IMR-90 (cell line): Measurements from ENCODE around the gene POLR2E. TPM values are rescaled to one million over a fixed set of nuclear protein-coding genes. Genes with fewer than 3 reads are reported as not detected.

ENCODE experiments used
- ATAC-seq: fragments of 200-7000 bp; cut with Tn5 transposase; 2 replicates; pipeline ENCODE4 v1.9.1; 2020; ENCODE audit warnings: low read depth, mild to moderate bottlenecking, moderate library complexity
- BruUV-seq: library from RNA; stranded (reverse); fragments of 400-500 nt; replicated peaks from 2 replicates; lab custom pipeline; 2021; lab: Mats Ljungman, UMichigan
- CTCF ChIA-PET: fragments of 300-600 bp; formaldehyde crosslinking; extraction: SDS; loops from one replicate; lab custom pipeline; 2021; ENCODE audit warnings: antibody characterized with exemption; lab: Yijun Ruan, JAX
- POLR2A ChIA-PET: fragments of 300-600 bp; sonication (Branson Sonifier 250); formaldehyde crosslinking; loops from one replicate; lab custom pipeline; 2022; ENCODE audit warnings: antibody characterized with exemption; ENCODE audit not compliant: unreplicated experiment; lab: Charles Lee
- DNase-seq: peaks from one replicate; pipeline ENCODE4 v3.0.0; 2013
- H2AFZ ChIP-seq: replicated peaks from 2 replicates; pipeline ENCODE3; 2013; ENCODE audit warnings: low read length, mild to moderate bottlenecking; ENCODE audit not compliant: poor library complexity
- H2AK5ac ChIP-seq: 2 replicates; pipeline ENCODE4 v1.6.1; 2013; ENCODE audit warnings: low read depth, low read length, inconsistent platforms
- H2AK9ac ChIP-seq: replicated peaks from 2 replicates; pipeline ENCODE3; 2013; ENCODE audit warnings: mild to moderate bottlenecking, low read depth, low read length, moderate library complexity; ENCODE audit not compliant: poor library complexity
- H2BK120ac ChIP-seq: 2 replicates; pipeline ENCODE4 v1.6.1; 2013; ENCODE audit warnings: low read depth, low read length, inconsistent platforms
- H2BK15ac ChIP-seq: 3 replicates; pipeline ENCODE4 v1.6.1; 2013; ENCODE audit warnings: low read depth, low read length, inconsistent platforms
- H2BK20ac ChIP-seq: 2 replicates; pipeline ENCODE4 v1.6.1; 2013; ENCODE audit warnings: low read depth, mild to moderate bottlenecking, inconsistent platforms, low read length, moderate library complexity
- H2BK5ac ChIP-seq: 2 replicates; pipeline ENCODE4 v1.6.1; 2013; ENCODE audit warnings: mild to moderate bottlenecking, low read depth, low read length, inconsistent platforms; ENCODE audit not compliant: poor library complexity, severe bottlenecking
- H3K14ac ChIP-seq: replicated peaks from 2 replicates; pipeline ENCODE4 v1.6.1; 2013; ENCODE audit warnings: low read depth, low read length, inconsistent platforms
- H3K18ac ChIP-seq: 2 replicates; pipeline ENCODE4 v1.6.1; 2013; ENCODE audit warnings: low read depth, low read length, control low read depth
- H3K23ac ChIP-seq: 2 replicates; pipeline ENCODE4 v1.6.1; 2013; ENCODE audit warnings: low read depth, low read length, inconsistent platforms
- H3K27ac ChIP-seq: 2 replicates; pipeline ENCODE4 v1.5.1; 2013; ENCODE audit warnings: mild to moderate bottlenecking, control low read depth, low read length; ENCODE audit not compliant: insufficient read depth
- H3K27me3 ChIP-seq: 2 replicates; pipeline ENCODE4 v1.6.1; 2013; ENCODE audit warnings: low read length; ENCODE audit not compliant: control insufficient read depth, insufficient read depth
- H3K36me3 ChIP-seq: 2 replicates; pipeline ENCODE4 v1.6.1; 2013; ENCODE audit warnings: low read length, mixed read lengths; ENCODE audit not compliant: control insufficient read depth, insufficient read depth
- H3K4ac ChIP-seq: 2 replicates; pipeline ENCODE4 v1.6.1; 2013; ENCODE audit warnings: low read depth, low read length, inconsistent platforms
- H3K4me1 ChIP-seq: 2 replicates; pipeline ENCODE4 v1.6.1; 2013; ENCODE audit warnings: low read length, mixed read lengths; ENCODE audit not compliant: control insufficient read depth, insufficient read depth
- H3K4me2 ChIP-seq: 2 replicates; pipeline ENCODE4 v1.6.1; 2013; ENCODE audit warnings: low read depth, mild to moderate bottlenecking, control low read depth, low read length, moderate library complexity
- H3K4me3 ChIP-seq: 2 replicates; pipeline ENCODE4 v1.5.1; 2013; ENCODE audit warnings: low read depth, mild to moderate bottlenecking, control low read depth, low read length, moderate library complexity; ENCODE audit not compliant: insufficient read depth
- H3K56ac ChIP-seq: 2 replicates; pipeline ENCODE4 v1.6.1; 2013; ENCODE audit warnings: low read length, inconsistent platforms; ENCODE audit not compliant: insufficient read depth; ENCODE audit errors: extremely low read depth
- H3K79me1 ChIP-seq, 2 experiments: 2 replicates each; pipeline ENCODE4 v1.6.1; 2013; ENCODE audit warnings: low read length in 2 of 2, inconsistent platforms in 1 of 2, low read depth in 1 of 2
- H3K9ac ChIP-seq: 2 replicates; pipeline ENCODE4 v1.6.1; 2013; ENCODE audit warnings: low read depth, low read length, control low read depth
- H3K9me1 ChIP-seq: 2 replicates; pipeline ENCODE4 v1.6.1; 2013; ENCODE audit warnings: low read length, inconsistent platforms; ENCODE audit not compliant: insufficient read depth
- H3K9me3 ChIP-seq: 2 replicates; pipeline ENCODE4 v1.6.1; 2013; ENCODE audit warnings: low read length; ENCODE audit not compliant: control insufficient read depth, insufficient read depth
- H4K20me1 ChIP-seq: 2 replicates; pipeline ENCODE4 v1.6.1; 2013; ENCODE audit warnings: low read length, inconsistent platforms; ENCODE audit not compliant: insufficient read depth
- H4K5ac ChIP-seq: 2 replicates; pipeline ENCODE4 v1.6.1; 2013; ENCODE audit warnings: mild to moderate bottlenecking, low read depth, low read length, control low read depth
- H4K8ac ChIP-seq, 2 experiments: 2 replicates each; pipeline ENCODE4 v1.6.1; 2013; ENCODE audit warnings: low read depth in 2 of 2, low read length in 2 of 2, control low read depth in 1 of 2, inconsistent platforms in 1 of 2
- H4K91ac ChIP-seq: 2 replicates; pipeline ENCODE4 v1.6.1; 2013; ENCODE audit warnings: low read depth, low read length, inconsistent platforms; ENCODE audit not compliant: insufficient read depth
- CEBPB ChIP-seq: IDR thresholded peaks from 2 replicates; pipeline ENCODE4 v1.6.1; 2012; ENCODE audit warnings: low read depth, low read length, improper control_type of control experiment
- FOS ChIP-seq: fragments of 150-350 bp; IDR thresholded peaks from 2 replicates; pipeline ENCODE4 v1.6.1; 2016; ENCODE audit warnings: low read depth, low read length
- WGBS, 2 experiments: methylation state at CpG; one replicate each; pipeline versions ENCODE4 v1.1.5 to v1.1.7; 2013; ENCODE audit warnings: missing lambda C conversion rate in 2 of 2; ENCODE audit not compliant: insufficient read length in 1 of 2; ENCODE audit errors: extremely low coverage in 2 of 2; 5-methylcytosine and 5-hydroxymethylcytosine counted together
- dilution Hi-C: fragments of 300-500 bp; cut with HindIII; formaldehyde crosslinking; loops from one replicate; pipeline ENCODE4 v1.14.3; 2018; ENCODE audit warnings: low sequenced_read_pairs; ENCODE audit not compliant: unreplicated experiment
- in situ Hi-C: fragments of 300-500 bp; cut with MboI; formaldehyde crosslinking; loops from 3 replicates; pipeline ENCODE4 v1.14.3; 2019; ENCODE audit warnings: low sequenced_read_pairs, inconsistent platforms, mixed read lengths
- intact Hi-C: fragments of 100-400 bp; cut with micrococcal nuclease; formaldehyde crosslinking; loops from 2 replicates; pipeline ENCODE4 v1.10.0; 2022
- polyA plus RNA-seq, 3 experiments: library from polyadenylated mRNA; depleted of rRNA; stranded (reverse); fragments of >200 nt; gene quantifications; 2 replicates each; pipeline ENCODE4 v1.2.3, GENCODE V29; 2012; ENCODE audit warnings: low replicate concordance in 1 of 3
- total RNA-seq: library from RNA; depleted of rRNA; stranded (reverse); fragments of >200 nt; gene quantifications from 2 replicates; pipeline ENCODE4 v1.2.3, GENCODE V29; 2012
- TF ChIP-seq, protein P1 (sequence below): fragments of 150-350 bp; IDR thresholded peaks from 2 replicates; pipeline ENCODE4 v1.6.1; 2017; ENCODE audit warnings: mild to moderate bottlenecking, antibody characterized with exemption, low read length, low read depth

The POLR2E gene
- total and polyA plus RNA-seq, 2 of the 4 experiments (the other 2 are of a cell fraction): 294 to 391 TPM

DNA sequence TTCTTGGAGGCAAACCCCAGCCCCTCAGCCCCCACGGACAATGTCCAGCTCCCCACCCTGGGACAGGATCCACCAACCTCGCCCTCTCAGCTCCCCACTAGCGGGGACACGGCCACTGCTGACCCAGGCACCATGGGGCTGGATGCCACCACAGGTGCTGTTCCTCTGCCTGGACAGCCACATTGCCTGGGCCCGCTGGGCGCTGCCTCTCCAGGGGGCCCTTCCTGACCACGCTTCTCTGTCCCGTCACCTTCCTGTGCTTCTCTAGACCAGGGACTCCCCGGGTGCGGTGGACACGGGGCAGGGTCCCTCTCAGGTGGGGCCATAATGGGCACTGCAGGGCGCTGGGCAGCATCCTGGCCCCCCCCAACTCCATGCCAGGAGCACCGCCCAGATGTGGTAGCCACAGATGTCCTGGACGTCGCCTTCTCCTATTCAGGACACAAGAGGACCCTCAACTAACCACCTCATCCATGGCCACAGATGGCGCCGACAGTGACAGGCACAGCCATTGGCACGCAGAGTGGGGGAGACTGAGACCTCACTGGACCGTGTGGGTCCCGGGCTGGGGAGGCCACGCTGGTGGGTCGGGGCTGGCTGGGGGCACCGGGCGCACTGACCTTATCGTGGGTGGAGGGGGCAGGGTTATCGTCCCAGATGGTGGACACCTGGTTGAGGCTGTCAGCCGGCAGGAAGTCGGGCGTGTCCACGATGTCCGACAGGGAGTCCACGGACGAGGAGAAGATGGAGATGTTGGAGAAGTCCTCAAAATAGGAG is 32.0 kb upstream of the POLR2E start:
- TF ChIP-seq, protein P1, sequence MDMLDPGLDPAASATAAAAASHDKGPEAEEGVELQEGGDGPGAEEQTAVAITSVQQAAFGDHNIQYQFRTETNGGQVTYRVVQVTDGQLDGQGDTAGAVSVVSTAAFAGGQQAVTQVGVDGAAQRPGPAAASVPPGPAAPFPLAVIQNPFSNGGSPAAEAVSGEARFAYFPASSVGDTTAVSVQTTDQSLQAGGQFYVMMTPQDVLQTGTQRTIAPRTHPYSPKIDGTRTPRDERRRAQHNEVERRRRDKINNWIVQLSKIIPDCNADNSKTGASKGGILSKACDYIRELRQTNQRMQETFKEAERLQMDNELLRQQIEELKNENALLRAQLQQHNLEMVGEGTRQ: no peak
- TF ChIP-seq CEBPB (no peak), FOS (no peak)
- Histone ChIP-seq H3K79me1 (peaks cover 27 to 81% of the 10 kb centered on the region in 2 experiments), H3K4me1 (peaks cover 19% of the 10 kb centered on the region), H3K4me3 (no peak overlapping the region), H2BK5ac (no peak overlapping the region), H2AK9ac (peak overlapping the region; percentile 28), H2AK5ac (peak overlapping the region; percentile 50; the same call in 1 of the 2 replicates), H2BK15ac (no peak overlapping the region), H4K91ac (no peak overlapping the region; the same call in 1 of the 2 replicates), H2BK20ac (no peak overlapping the region), H3K9ac (no peak overlapping the region), H2AFZ (peak overlapping the region; percentile 61), H3K4me2 (no peak overlapping the region), H3K27ac (peak overlapping the region; percentile 7; the same call in 1 of the 2 replicates), H3K14ac (no peak overlapping the region), H4K8ac (no peak overlapping the region), H3K4ac (no peak overlapping the region; the same call in 1 of the 2 replicates), H3K23ac (no peak overlapping the region), H2BK120ac (no peak overlapping the region), H3K27me3 (no peaks in the 10 kb centered on the region), H3K9me1 (peaks cover 8% of the 10 kb centered on the region; the same call in 1 of the 2 replicates), H3K56ac (no peak overlapping the region), H3K36me3 (peaks cover 59% of the 10 kb centered on the region), H3K9me3 (no peaks in the 10 kb centered on the region), H4K5ac (no peak overlapping the region), H4K20me1 (peaks cover 50% of the 10 kb centered on the region), H3K18ac (no peak overlapping the region)
- dilution Hi-C loops (no loop called here), intact Hi-C loops (no loop called here), in situ Hi-C loops (no loop called here)
- DNase-seq: no peak
- ATAC-seq: no peak
- no TSS peak for BruUV-seq
- ChIA-PET CTCF (no interaction called here), POLR2A (no interaction called here)
- 92% methylated on average over 14 of the region's 33 CpGs; no CpG with 5 or more reads in 1 of the 2 experiments for WGBS, 2 experiments
